HEK293 (cell line): ENCODE results near the gene ELK4.

Experiments used
- CTCF ChIP-seq: fragments of 450-650 bp; formaldehyde crosslinking; IDR thresholded peaks from 2 replicates; pipeline ENCODE4 v1.5.1; 2016; ENCODE audit warnings: missing biosample characterization, missing genetic modification characterization
- MEIS1 ChIP-seq: sonication (generic); formaldehyde crosslinking; IDR thresholded peaks from 2 replicates; pipeline ENCODE4 v1.8.1; 2022; ENCODE audit warnings: missing genetic modification reagents, mild to moderate bottlenecking, borderline replicate concordance
- PBX3 ChIP-seq: sonication (generic); formaldehyde crosslinking; IDR thresholded peaks from 2 replicates; pipeline ENCODE4 v1.8.1; 2022; ENCODE audit warnings: mild to moderate bottlenecking, moderate library complexity, missing genetic modification reagents
- TCF7L2 ChIP-seq: IDR thresholded peaks from 2 replicates; pipeline ENCODE4 v1.6.1; 2011; ENCODE audit warnings: low read depth, mild to moderate bottlenecking, inconsistent platforms, low read length, moderate library complexity, borderline replicate concordance
- ZBTB20 ChIP-seq: fragments of 450-650 bp; formaldehyde crosslinking; IDR thresholded peaks from 2 replicates; pipeline ENCODE4 v1.5.1; 2016; ENCODE audit warnings: missing biosample characterization, missing genetic modification characterization
- ZNF362 ChIP-seq: fragments of 450-650 bp; formaldehyde crosslinking; IDR thresholded peaks from 2 replicates; pipeline ENCODE4 v1.5.1; 2016; ENCODE audit warnings: missing biosample characterization, missing genetic modification characterization

- no peak for TF ChIP-seq PBX3 (CRISPR knock-in tag)
- TF ChIP-seq TCF7L2: no peak
- TF ChIP-seq CTCF (tag by site-specific recombination): no peak
- no peak for TF ChIP-seq ZNF362
- no peak for TF ChIP-seq MEIS1
- TF ChIP-seq ZBTB20 (tag by site-specific recombination): no peak
These were observed 51.0 kb downstream of the ELK4 start for GRCh38 chr1:205580923-205581180.
